Motor neuron (in vitro differentiated cells): ENCODE results near the gene RPL14. TPM values are rescaled to one million over a fixed set of nuclear protein-coding genes. Genes with fewer than 3 reads are reported as not detected.

Experiments used
- ATAC-seq, 8 experiments: fragments of 200-7000 bp; cut with Tn5 transposase; replicated peaks in 6 of 8; 2 replicates each; pipeline ENCODE4 v1.8.0; 2021; ENCODE audit warnings: mild to moderate bottlenecking in 8 of 8, moderate library complexity in 8 of 8
- H3K27ac ChIP-seq, 2 donors: fragments of 250-450 bp; sonication (Bioruptor Pico); 2 replicates each; pipeline ENCODE4 v1.9.0; 2021; ENCODE audit warnings: antibody characterized with exemption in 2 of 2, mild to moderate bottlenecking in 2 of 2, moderate library complexity in 1 of 2
- H3K4me1 ChIP-seq, 2 donors: fragments of 250-450 bp; sonication (Bioruptor Pico); replicated peaks in 1 of 2; 2 replicates each; pipeline ENCODE4 v1.6.1; 2021; ENCODE audit warnings: antibody characterized with exemption in 2 of 2, mild to moderate bottlenecking in 2 of 2, moderate library complexity in 1 of 2
- H3K4me3 ChIP-seq, 5 donors: fragments of 250-450 bp; sonication (Bioruptor Pico); 2 replicates each; pipeline ENCODE4 v1.9.0; 2021; ENCODE audit warnings: antibody characterized with exemption in 5 of 5, mild to moderate bottlenecking in 5 of 5, moderate library complexity in 4 of 5
- WGBS, 10 experiments: fragments of 450-650 bp; shearing (Covaris generic); methylation state at CpG; one replicate each; pipeline ENCODE4 v1.0.0; 2022; 5-methylcytosine and 5-hydroxymethylcytosine counted together
- in situ Hi-C, 9 experiments: fragments of 400-800 bp; cut with MboI; loops; one replicate each; pipeline ENCODE4 v1.15.0; 2021; ENCODE audit warnings: low sequenced_read_pairs in 9 of 9, low pct_unique_long_range_greater_than_20kb in 2 of 9; ENCODE audit not compliant: unreplicated experiment in 9 of 9
- total RNA-seq, 8 experiments: library from RNA; unstranded; fragments of 300-600 nt; gene quantifications; 2 replicates each; pipeline versions ENCODE4 v1.2.3 to v1.2.4, GENCODE V29; 2022

RPL14 gene
- 1,000 to 10,000 TPM in 7 of 8 experiments, 100 to 1,000 TPM in 1; 845 to 1,681 (median 1,216) TPM for total RNA-seq

DNA sequence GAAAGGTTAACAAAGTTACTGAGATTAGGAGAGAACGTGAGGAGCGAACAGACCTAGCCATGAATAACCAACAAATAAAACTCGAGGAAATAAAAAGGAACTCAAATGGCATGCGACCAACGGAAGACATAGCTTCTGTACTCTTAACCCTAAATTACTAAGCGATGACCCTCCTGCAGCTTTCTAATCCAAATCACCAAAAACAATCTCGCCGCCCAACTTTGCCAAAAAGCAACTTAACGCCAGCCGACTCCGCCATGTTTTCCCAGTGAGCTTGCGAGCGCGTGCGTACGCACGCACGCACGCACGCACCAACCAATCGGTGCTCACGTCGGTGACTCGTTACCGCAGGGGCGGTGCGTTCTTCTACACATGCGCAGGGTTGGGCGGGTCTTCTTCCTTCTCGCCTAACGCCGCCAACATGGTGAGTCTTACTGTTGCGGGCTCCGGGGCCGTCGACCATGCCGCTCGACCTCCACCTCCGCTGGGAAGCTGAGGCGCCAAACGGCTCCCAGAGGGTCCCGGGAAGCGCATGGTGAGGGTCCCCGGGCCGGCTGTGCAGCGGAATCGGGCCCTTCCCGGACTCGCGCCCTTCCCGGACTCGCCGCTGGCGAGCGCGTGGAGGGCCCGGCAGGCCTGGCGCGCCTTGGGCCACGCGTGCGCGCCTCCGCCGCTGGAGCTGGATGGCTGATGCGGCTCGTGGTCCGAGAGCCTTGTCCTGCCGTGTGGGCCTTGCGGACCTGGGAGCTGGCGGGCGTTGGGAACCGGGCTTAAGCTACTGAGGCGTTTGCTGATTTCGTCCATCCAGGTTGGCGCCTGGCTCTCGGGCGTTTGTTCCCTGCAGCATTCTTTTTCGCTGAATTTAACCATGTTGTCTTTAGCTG lies at the start of gene RPL14:
Gene RPL14 (plus strand): TSS at position 400 of the 884 bp plus-strand sequence. CDS start 133 bp downstream, at position 533.
- peak within 1 kb of the TSS; percentile 73 to 91 for H3K27ac ChIP-seq
- in situ Hi-C loops: no loop called here

DNA sequence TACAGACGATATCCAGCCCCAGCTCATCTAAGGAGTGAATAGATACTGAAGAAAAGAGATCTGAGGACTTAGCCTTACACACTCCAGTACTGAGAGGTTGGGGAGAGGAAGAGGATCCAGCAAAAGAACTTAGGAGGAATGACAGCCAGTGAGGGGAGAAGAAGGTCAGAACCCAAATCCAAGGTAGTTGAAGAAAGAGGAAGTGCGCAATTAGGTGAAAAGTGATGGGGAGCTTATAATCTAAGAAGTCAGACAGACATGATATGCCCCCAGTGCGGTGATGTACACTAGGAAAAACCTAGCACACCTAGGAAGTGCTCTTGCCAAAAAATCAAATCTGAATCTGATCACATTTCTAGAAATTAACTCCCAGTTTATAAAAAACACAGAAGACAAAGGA lies 49.5 kb upstream of the RPL14 start:
- Histone ChIP-seq H3K4me3 (no peak overlapping the region), H3K4me1 (no peaks in the 10 kb centered on the region), H3K27ac (no peak overlapping the region)
- WGBS, 10 experiments: 60 to 100% (median 71%) methylated on average over 1 to 3 of the region's 3 CpGs; no CpG with 5 or more reads in 1 of the 10 experiments
- in situ Hi-C loops: no loop called here
- no peak for ATAC-seq

More for the DNA sequence above, at the start of gene RPL14:
- 0 to 3% (median 0%) methylated on average over 7 to 37 of the region's 79 CpGs for WGBS, 10 experiments
- Histone ChIP-seq H3K4me3 (peak within 1 kb of the TSS; percentile 80 to 98 (median 91)), H3K4me1 (peaks cover 13 to 14% of the 10 kb centered on the region in 2 donors)
- peak; percentile 56 to 77 (median 65) for ATAC-seq

DNA sequence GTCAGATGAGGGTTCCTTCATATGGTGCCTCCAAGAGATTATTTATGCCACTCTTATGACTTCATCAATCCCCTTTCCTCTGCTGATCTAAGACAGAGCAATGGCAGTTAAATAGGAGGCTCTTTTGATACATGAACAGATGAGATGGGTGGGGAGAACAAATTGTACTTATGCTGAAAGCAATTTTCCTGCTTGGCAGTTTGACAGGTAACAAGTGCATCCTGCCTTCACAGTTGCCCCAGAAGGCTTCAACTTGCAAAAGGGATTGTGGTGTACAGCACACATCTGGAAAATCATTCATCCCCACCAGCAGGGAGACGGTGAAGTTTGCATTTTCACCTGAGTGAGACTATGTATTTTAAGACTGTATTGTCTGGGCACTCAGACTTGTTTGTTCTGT lies 42.9 kb upstream of the RPL14 start:
- Histone ChIP-seq H3K4me3 (no peak overlapping the region), H3K27ac (no peak overlapping the region), H3K4me1 (no peaks in the 10 kb centered on the region)
- 0 to 60% (median 20%) methylated on average over 1 of the region's 1 CpG; no CpG with 5 or more reads in 7 of the 10 experiments for WGBS, 10 experiments
- ATAC-seq: no peak
- in situ Hi-C loops: no loop called here

DNA sequence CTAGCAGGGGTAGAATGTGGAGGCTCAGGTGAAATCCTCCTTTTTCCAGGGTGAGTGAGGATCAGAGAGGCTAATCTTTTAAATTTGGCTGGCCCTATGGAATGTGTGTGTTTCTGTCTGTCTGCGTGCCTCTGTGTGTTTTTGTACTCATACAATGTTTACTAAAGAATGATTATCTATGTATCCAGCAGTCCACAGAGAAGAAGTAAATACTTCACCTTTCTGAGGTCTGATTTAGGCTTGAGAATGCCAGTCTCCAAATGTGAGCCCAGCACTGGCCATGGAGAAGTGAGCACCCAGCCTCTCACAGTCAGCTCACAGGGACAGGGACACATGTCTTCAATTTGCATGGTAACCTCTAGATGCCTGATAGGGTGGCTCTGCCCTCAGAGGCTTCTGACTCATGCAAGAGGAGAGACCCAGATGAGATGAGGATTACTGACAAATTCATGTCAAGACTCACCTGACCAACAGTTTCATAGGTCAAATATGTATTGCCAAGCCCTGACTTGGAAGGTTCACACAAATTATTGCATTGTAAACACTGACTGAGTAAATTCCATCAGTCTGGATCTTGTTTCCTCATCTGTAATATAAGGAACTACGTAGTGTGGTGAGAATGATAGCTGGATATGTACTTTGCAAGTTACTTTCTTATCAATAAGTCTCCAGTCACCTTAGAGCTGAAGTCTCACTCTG lies 39.1 kb upstream of the RPL14 start:
- peak in 2 of 8 experiments; percentile 57 to 72 for ATAC-seq
- Histone ChIP-seq H3K4me1 (no peaks in the 10 kb centered on the region), H3K27ac (no peak overlapping the region), H3K4me3 (no peak overlapping the region)
- in situ Hi-C loops: no loop called here
- WGBS, 10 experiments: 68 to 100% (median 92%) methylated on average over 1 to 2 of the region's 2 CpGs; no CpG with 5 or more reads in 3 of the 10 experiments

DNA sequence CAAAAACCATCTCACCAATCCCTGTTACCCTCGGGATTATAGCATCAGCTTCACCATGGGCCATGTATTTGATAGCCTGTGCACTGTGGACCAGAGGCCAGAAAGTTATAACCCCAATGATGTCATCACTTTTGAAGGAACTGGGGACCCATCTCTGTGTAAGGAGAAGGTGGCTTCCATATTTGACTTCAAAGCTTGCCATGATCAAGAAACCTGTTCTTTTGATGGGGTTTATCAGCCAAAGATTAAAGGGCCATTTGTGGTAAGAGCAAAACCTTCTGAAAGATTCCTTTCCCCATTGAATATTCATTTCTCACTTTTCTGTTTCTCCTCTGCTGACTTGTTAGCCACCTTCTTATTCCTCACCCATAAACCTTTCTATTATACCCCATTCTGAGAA lies 34.3 kb upstream of the RPL14 start:
- Histone ChIP-seq H3K27ac (no peak overlapping the region), H3K4me3 (no peak overlapping the region), H3K4me1 (no peaks in the 10 kb centered on the region)
- no peak for ATAC-seq
- WGBS, 10 experiments: 60 to 83% (median 67%) methylated on average over 1 of the region's 1 CpG; no CpG with 5 or more reads in 6 of the 10 experiments
- in situ Hi-C loops: no loop called here

DNA sequence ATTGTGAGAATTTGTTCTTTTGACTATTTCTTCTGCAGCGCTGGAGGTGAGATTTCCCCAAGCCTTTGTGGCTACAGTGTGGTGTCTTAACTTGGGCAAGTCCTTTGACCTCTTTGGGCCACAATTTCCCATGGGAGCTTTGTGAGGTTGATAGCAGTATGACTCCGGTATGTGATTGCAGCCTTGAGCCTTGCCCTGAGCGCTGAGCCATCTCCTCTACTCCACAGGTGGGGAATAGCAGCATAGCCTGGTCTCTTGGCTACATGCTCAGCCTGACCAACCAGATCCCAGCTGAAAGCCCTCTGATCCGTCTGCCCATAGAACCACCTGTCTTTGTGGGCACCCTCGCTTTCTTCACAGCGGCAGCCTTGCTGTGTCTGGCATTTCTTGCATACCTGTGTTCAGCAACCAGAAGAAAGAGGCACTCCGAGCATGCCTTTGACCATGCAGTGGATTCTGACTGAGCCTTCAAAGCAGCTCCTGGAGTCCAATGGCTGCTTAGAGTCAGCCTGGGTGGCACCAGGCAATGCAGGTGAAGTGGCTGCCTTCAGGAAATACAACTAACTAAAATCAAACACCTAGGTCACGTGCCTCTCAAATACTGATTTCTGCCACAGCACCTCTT lies 30.0 kb upstream of the RPL14 start:
- H3K4me1 ChIP-seq: no peaks in the 10 kb centered on the region
- 20 to 100% (median 73%) methylated on average over 1 to 8 of the region's 8 CpGs; no CpG with 5 or more reads in 3 of the 10 experiments for WGBS, 10 experiments
- in situ Hi-C loops: loop anchor here in 2 of 9 experiments (25.0 kb wide), 2 partner anchors 90 to 240 kb away; no protein-coding TSS in a partner anchor
- ATAC-seq: no peak
- H3K27ac ChIP-seq: no peak overlapping the region
- no peak overlapping the region for H3K4me3 ChIP-seq

DNA sequence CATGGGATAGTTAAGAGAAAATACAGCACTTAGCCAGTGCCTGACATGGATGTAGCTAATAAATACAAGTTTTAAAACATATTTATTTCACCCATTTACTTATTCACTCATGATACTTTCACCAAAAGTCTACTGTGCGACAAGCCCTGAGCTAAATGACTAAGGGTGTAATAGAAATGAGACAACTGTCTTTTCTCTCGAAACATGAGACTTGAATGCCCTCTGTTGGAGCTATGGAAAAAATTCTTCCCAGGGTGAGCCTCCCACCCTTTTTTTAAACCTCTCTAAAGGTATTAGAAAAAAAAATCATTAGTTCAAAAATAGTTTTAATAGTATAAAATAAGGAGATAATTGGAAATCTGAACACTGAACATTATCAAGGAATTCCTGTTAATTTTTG lies 24.3 kb upstream of the RPL14 start:
- Histone ChIP-seq H3K4me1 (no peaks in the 10 kb centered on the region), H3K4me3 (no peak overlapping the region), H3K27ac (no peak overlapping the region)
- in situ Hi-C loops: loop anchor here in 2 of 9 experiments (25.0 kb wide), 2 partner anchors 95 to 245 kb away; no protein-coding TSS in a partner anchor
- ATAC-seq: no peak
- 17 to 100% (median 92%) methylated on average over 1 to 2 of the region's 2 CpGs; no CpG with 5 or more reads in 1 of the 10 experiments for WGBS, 10 experiments

DNA sequence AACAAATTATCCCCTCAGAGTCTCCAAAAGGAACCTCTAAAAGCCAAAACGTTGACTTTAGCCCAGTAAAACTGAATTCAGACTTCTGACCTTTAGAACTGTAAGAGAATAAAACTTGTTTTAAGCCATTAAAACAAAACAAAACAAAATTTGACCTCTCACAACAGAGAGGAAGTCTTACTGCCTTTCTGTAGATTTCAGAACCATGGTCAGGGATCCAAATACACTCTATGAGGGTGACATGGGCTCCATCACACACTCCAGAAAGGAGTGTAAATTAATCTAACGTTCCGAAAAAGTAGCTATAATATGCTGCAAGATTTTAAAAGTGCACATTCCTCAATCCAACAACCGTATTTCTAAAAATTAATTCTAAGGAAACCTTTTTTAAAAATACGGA lies 19.2 kb upstream of the RPL14 start:
- no peaks in the 10 kb centered on the region for H3K4me1 ChIP-seq
- H3K27ac ChIP-seq: no peak overlapping the region
- ATAC-seq: no peak
- in situ Hi-C loops: loop anchor here in 2 of 9 experiments (25.0 kb wide), 2 partner anchors 101 to 251 kb away; no protein-coding TSS in a partner anchor
- 39 to 81% (median 62%) methylated on average over 2 to 5 of the region's 5 CpGs; no CpG with 5 or more reads in 1 of the 10 experiments for WGBS, 10 experiments
- H3K4me3 ChIP-seq: no peak overlapping the region

DNA sequence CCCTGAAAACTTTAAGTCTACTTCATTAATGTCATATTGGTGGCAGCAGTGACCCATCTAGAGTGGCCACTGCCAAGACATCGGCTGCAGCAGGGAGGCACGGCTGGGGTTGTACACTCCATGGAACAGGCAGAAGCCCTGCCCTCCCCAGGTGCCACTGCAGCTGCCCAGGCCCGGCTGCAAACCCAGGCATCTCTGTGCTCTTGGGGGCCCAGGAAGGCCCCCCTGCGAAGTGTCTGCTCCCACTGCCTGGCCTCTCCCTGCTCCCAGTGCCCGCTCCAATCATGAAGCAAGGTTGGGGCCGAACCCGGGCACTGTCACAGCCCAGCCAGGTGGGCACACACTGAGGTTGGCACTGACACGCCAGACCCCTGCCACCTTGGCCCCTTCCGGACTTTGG lies 12.1 kb upstream of the RPL14 start:
- in situ Hi-C loops: loop anchor here in 2 of 9 experiments (10.0 to 25.0 kb wide), 3 partner anchors 108 to 258 kb away; no protein-coding TSS in a partner anchor
- ATAC-seq: no peak
- 70 to 100% (median 83%) methylated on average over 1 to 6 of the region's 9 CpGs; no CpG with 5 or more reads in 5 of the 10 experiments for WGBS, 10 experiments
- Histone ChIP-seq H3K27ac (no peak overlapping the region), H3K4me1 (no peaks in the 10 kb centered on the region), H3K4me3 (no peak overlapping the region)

DNA sequence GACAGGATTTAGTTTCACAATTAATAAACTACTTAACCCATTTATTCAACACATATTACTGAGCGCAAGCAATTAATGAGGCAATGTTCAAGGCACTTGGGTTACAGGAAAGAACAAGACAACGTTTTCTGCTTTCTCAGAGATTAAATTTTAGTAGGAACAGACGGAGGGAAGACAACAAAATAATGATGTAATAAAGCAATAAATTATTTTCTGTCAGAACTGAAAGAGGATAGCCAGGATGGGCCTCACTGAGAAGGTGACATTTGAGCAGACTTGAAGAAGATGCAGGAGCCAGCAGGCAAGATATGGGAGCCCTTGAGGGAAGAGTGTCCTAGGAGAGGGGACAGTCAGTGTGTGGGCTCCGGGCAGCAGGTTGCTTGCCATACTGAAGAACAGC lies 11.3 kb upstream of the RPL14 start:
- in situ Hi-C loops: loop anchor here in 2 of 9 experiments (10.0 to 25.0 kb wide), 3 partner anchors 109 to 259 kb away; no protein-coding TSS in a partner anchor
- 0 to 100% (median 48%) methylated on average over 1 to 4 of the region's 4 CpGs for WGBS, 10 experiments
- no peaks in the 10 kb centered on the region for H3K4me1 ChIP-seq
- no peak for ATAC-seq
- H3K4me3 ChIP-seq: no peak overlapping the region
- no peak overlapping the region for H3K27ac ChIP-seq

DNA sequence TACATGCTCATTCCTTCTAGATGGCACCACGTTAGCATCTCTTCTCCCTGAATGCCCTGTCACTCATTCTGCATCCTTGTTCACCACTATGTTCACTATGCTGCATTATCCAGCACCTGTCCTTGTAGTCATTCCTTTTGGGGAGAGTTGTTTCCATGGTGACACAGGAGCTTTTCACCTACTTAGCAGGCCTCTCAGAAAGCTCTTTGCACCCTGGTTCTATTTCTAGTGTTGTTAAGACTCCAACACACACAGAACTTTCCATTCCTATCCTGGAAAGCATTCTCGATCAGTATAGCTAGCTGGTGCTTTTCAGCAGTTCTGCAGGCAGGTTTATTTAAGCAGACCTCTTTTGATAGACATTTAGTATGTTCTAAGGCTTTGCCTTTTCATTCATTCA lies 6.7 kb upstream of the RPL14 start:
- 0 to 88% (median 46%) methylated on average over 1 to 2 of the region's 2 CpGs; no CpG with 5 or more reads in 3 of the 10 experiments for WGBS, 10 experiments
- H3K4me3 ChIP-seq: no peak overlapping the region
- peaks cover 7 to 10% of the 10 kb centered on the region in 2 donors for H3K4me1 ChIP-seq
- no peak overlapping the region for H3K27ac ChIP-seq
- ATAC-seq: no peak
- in situ Hi-C loops: no loop called here

DNA sequence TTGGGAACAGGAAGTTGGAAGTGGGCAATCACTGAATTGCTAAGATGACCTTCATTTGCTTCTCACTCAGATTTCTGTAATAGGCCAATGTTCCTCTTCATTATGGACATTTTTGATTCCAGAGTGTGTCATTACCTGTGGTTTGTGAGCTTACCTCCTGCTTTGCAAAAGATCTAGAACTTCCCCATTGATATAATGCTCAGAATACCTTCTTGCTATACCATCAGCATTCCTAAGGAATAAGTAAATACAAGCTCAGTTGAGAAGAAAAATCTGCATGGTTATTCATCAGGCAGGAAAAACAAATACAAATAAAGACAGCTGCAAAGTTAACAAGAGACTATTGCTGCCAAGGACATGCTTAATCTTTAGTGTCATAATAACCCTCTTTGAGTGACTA lies 5.6 kb upstream of the RPL14 start:
- Histone ChIP-seq H3K4me1 (peaks cover 7 to 10% of the 10 kb centered on the region in 2 donors), H3K27ac (no peak overlapping the region), H3K4me3 (no peak overlapping the region)
- in situ Hi-C loops: no loop called here
- ATAC-seq: no peak
